Measurements from ENCODE around the gene MADD.

DNA sequence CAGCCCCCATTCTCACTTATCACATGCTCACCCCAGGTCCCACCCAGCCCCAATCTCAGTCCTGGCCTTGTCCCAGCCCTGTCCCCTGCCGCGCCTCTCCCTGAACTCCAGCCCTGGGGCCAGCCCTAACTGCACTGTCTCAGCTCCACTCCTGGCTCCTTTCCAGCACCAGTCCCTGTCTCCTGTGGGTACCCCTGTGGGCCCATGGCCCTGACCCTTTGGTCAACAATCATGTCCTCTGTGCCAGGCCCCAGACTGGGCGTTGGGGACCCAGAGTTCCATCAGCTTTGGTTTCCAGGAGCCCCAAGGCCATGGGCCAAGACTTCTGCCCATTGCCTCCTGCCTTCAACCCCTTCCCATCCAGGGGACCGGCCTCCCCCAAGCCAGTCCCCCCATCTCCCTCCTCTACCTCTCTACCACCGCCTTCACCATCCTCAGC is 107.7 kb downstream of the MADD start:
- no peak for TF ChIP-seq POLR2AphosphoS5 (IDR thresholded peaks at IDR 0.05; ENCODE audit: low read depth, low read length)
- TF ChIP-seq, protein P1, sequence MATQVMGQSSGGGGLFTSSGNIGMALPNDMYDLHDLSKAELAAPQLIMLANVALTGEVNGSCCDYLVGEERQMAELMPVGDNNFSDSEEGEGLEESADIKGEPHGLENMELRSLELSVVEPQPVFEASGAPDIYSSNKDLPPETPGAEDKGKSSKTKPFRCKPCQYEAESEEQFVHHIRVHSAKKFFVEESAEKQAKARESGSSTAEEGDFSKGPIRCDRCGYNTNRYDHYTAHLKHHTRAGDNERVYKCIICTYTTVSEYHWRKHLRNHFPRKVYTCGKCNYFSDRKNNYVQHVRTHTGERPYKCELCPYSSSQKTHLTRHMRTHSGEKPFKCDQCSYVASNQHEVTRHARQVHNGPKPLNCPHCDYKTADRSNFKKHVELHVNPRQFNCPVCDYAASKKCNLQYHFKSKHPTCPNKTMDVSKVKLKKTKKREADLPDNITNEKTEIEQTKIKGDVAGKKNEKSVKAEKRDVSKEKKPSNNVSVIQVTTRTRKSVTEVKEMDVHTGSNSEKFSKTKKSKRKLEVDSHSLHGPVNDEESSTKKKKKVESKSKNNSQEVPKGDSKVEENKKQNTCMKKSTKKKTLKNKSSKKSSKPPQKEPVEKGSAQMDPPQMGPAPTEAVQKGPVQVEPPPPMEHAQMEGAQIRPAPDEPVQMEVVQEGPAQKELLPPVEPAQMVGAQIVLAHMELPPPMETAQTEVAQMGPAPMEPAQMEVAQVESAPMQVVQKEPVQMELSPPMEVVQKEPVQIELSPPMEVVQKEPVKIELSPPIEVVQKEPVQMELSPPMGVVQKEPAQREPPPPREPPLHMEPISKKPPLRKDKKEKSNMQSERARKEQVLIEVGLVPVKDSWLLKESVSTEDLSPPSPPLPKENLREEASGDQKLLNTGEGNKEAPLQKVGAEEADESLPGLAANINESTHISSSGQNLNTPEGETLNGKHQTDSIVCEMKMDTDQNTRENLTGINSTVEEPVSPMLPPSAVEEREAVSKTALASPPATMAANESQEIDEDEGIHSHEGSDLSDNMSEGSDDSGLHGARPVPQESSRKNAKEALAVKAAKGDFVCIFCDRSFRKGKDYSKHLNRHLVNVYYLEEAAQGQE (IDR thresholded peaks at IDR 0.05; ENCODE audit: insufficient read depth in 1 of 2, low read depth in 2 of 2, low read length in 2 of 2) = no peak
- no peak for TF ChIP-seq TAF1 (IDR thresholded peaks at IDR 0.05; ENCODE audit: borderline replicate concordance, insufficient read depth, low read length)
- TF ChIP-seq SIN3A (IDR thresholded peaks at IDR 0.05; ENCODE audit: borderline replicate concordance, insufficient read depth, low read length) = no peak
